IMR-90 (cell line): ENCODE measurements around the gene QARS1. TPM values are rescaled to one million over a fixed set of nuclear protein-coding genes. Genes with fewer than 3 reads are reported as not detected.

Experiments used
- ATAC-seq: fragments of 200-7000 bp; cut with Tn5 transposase; 2 replicates; pipeline ENCODE4 v1.9.1; 2020; ENCODE audit warnings: low read depth, mild to moderate bottlenecking, moderate library complexity
- BruUV-seq: library from RNA; stranded (reverse); fragments of 400-500 nt; replicated peaks from 2 replicates; lab custom pipeline; 2021; lab: Mats Ljungman, UMichigan
- CTCF ChIA-PET: fragments of 300-600 bp; formaldehyde crosslinking; extraction: SDS; loops from one replicate; lab custom pipeline; 2021; ENCODE audit warnings: antibody characterized with exemption; lab: Yijun Ruan, JAX
- POLR2A ChIA-PET: fragments of 300-600 bp; sonication (Branson Sonifier 250); formaldehyde crosslinking; loops from one replicate; lab custom pipeline; 2022; ENCODE audit warnings: antibody characterized with exemption; ENCODE audit not compliant: unreplicated experiment; lab: Charles Lee
- DNase-seq: peaks from one replicate; pipeline ENCODE4 v3.0.0; 2013
- H2AFZ ChIP-seq: replicated peaks from 2 replicates; pipeline ENCODE3; 2013; ENCODE audit warnings: low read length, mild to moderate bottlenecking; ENCODE audit not compliant: poor library complexity
- H2AK5ac ChIP-seq: 2 replicates; pipeline ENCODE4 v1.6.1; 2013; ENCODE audit warnings: low read depth, low read length, inconsistent platforms
- H2AK9ac ChIP-seq: replicated peaks from 2 replicates; pipeline ENCODE3; 2013; ENCODE audit warnings: mild to moderate bottlenecking, low read depth, low read length, moderate library complexity; ENCODE audit not compliant: poor library complexity
- H2BK120ac ChIP-seq: 2 replicates; pipeline ENCODE4 v1.6.1; 2013; ENCODE audit warnings: low read depth, low read length, inconsistent platforms
- H2BK15ac ChIP-seq: 3 replicates; pipeline ENCODE4 v1.6.1; 2013; ENCODE audit warnings: low read depth, low read length, inconsistent platforms
- H2BK20ac ChIP-seq: 2 replicates; pipeline ENCODE4 v1.6.1; 2013; ENCODE audit warnings: low read depth, mild to moderate bottlenecking, inconsistent platforms, low read length, moderate library complexity
- H2BK5ac ChIP-seq: 2 replicates; pipeline ENCODE4 v1.6.1; 2013; ENCODE audit warnings: mild to moderate bottlenecking, low read depth, low read length, inconsistent platforms; ENCODE audit not compliant: poor library complexity, severe bottlenecking
- H3K14ac ChIP-seq: replicated peaks from 2 replicates; pipeline ENCODE4 v1.6.1; 2013; ENCODE audit warnings: low read depth, low read length, inconsistent platforms
- H3K18ac ChIP-seq: 2 replicates; pipeline ENCODE4 v1.6.1; 2013; ENCODE audit warnings: low read depth, low read length, control low read depth
- H3K23ac ChIP-seq: 2 replicates; pipeline ENCODE4 v1.6.1; 2013; ENCODE audit warnings: low read depth, low read length, inconsistent platforms
- H3K27ac ChIP-seq: 2 replicates; pipeline ENCODE4 v1.5.1; 2013; ENCODE audit warnings: mild to moderate bottlenecking, control low read depth, low read length; ENCODE audit not compliant: insufficient read depth
- H3K27me3 ChIP-seq: 2 replicates; pipeline ENCODE4 v1.6.1; 2013; ENCODE audit warnings: low read length; ENCODE audit not compliant: control insufficient read depth, insufficient read depth
- H3K36me3 ChIP-seq: 2 replicates; pipeline ENCODE4 v1.6.1; 2013; ENCODE audit warnings: low read length, mixed read lengths; ENCODE audit not compliant: control insufficient read depth, insufficient read depth
- H3K4ac ChIP-seq: 2 replicates; pipeline ENCODE4 v1.6.1; 2013; ENCODE audit warnings: low read depth, low read length, inconsistent platforms
- H3K4me1 ChIP-seq: 2 replicates; pipeline ENCODE4 v1.6.1; 2013; ENCODE audit warnings: low read length, mixed read lengths; ENCODE audit not compliant: control insufficient read depth, insufficient read depth
- H3K4me2 ChIP-seq: 2 replicates; pipeline ENCODE4 v1.6.1; 2013; ENCODE audit warnings: low read depth, mild to moderate bottlenecking, control low read depth, low read length, moderate library complexity
- H3K4me3 ChIP-seq: 2 replicates; pipeline ENCODE4 v1.5.1; 2013; ENCODE audit warnings: low read depth, mild to moderate bottlenecking, control low read depth, low read length, moderate library complexity; ENCODE audit not compliant: insufficient read depth
- H3K56ac ChIP-seq: 2 replicates; pipeline ENCODE4 v1.6.1; 2013; ENCODE audit warnings: low read length, inconsistent platforms; ENCODE audit not compliant: insufficient read depth; ENCODE audit errors: extremely low read depth
- H3K79me1 ChIP-seq, 2 experiments: 2 replicates each; pipeline ENCODE4 v1.6.1; 2013; ENCODE audit warnings: low read length in 2 of 2, inconsistent platforms in 1 of 2, low read depth in 1 of 2
- H3K9ac ChIP-seq: 2 replicates; pipeline ENCODE4 v1.6.1; 2013; ENCODE audit warnings: low read depth, low read length, control low read depth
- H3K9me1 ChIP-seq: 2 replicates; pipeline ENCODE4 v1.6.1; 2013; ENCODE audit warnings: low read length, inconsistent platforms; ENCODE audit not compliant: insufficient read depth
- H3K9me3 ChIP-seq: 2 replicates; pipeline ENCODE4 v1.6.1; 2013; ENCODE audit warnings: low read length; ENCODE audit not compliant: control insufficient read depth, insufficient read depth
- H4K20me1 ChIP-seq: 2 replicates; pipeline ENCODE4 v1.6.1; 2013; ENCODE audit warnings: low read length, inconsistent platforms; ENCODE audit not compliant: insufficient read depth
- H4K5ac ChIP-seq: 2 replicates; pipeline ENCODE4 v1.6.1; 2013; ENCODE audit warnings: mild to moderate bottlenecking, low read depth, low read length, control low read depth
- H4K8ac ChIP-seq, 2 experiments: 2 replicates each; pipeline ENCODE4 v1.6.1; 2013; ENCODE audit warnings: low read depth in 2 of 2, low read length in 2 of 2, control low read depth in 1 of 2, inconsistent platforms in 1 of 2
- H4K91ac ChIP-seq: 2 replicates; pipeline ENCODE4 v1.6.1; 2013; ENCODE audit warnings: low read depth, low read length, inconsistent platforms; ENCODE audit not compliant: insufficient read depth
- BHLHE40 ChIP-seq: fragments of 150-350 bp; IDR thresholded peaks from 2 replicates; pipeline ENCODE4 v1.6.1; 2016; ENCODE audit warnings: mild to moderate bottlenecking, low read depth, low read length
- CEBPB ChIP-seq: IDR thresholded peaks from 2 replicates; pipeline ENCODE4 v1.6.1; 2012; ENCODE audit warnings: low read depth, low read length, improper control_type of control experiment
- CHD1 ChIP-seq: IDR thresholded peaks from 2 replicates; pipeline ENCODE4 v1.6.1; 2012; ENCODE audit warnings: low read depth, low read length, improper control_type of control experiment
- FOS ChIP-seq: fragments of 150-350 bp; IDR thresholded peaks from 2 replicates; pipeline ENCODE4 v1.6.1; 2016; ENCODE audit warnings: low read depth, low read length
- MAFK ChIP-seq: IDR thresholded peaks from 2 replicates; pipeline ENCODE4 v1.6.1; 2012; ENCODE audit warnings: low read depth, low read length, improper control_type of control experiment
- NFE2L2 ChIP-seq: fragments of 150-350 bp; IDR thresholded peaks from 2 replicates; pipeline ENCODE4 v1.6.1; 2016; ENCODE audit warnings: low read depth, mild to moderate bottlenecking, low read length
- RAD21 ChIP-seq: IDR thresholded peaks from 2 replicates; pipeline ENCODE4 v1.6.1; 2012; ENCODE audit warnings: low read length, improper control_type of control experiment
- RCOR1 ChIP-seq: IDR thresholded peaks from 2 replicates; pipeline ENCODE4 v1.6.1; 2012; ENCODE audit warnings: mild to moderate bottlenecking, low read length, improper control_type of control experiment; ENCODE audit not compliant: insufficient replicate concordance
- RFX5 ChIP-seq: IDR thresholded peaks from 2 replicates; pipeline ENCODE4 v1.8.0; 2012; ENCODE audit warnings: low read depth, mild to moderate bottlenecking, low read length, moderate library complexity
- SMC3 ChIP-seq: fragments of 150-350 bp; IDR thresholded peaks from 2 replicates; pipeline ENCODE4 v1.6.1; 2016; ENCODE audit warnings: low read depth, mild to moderate bottlenecking, antibody characterized with exemption, low read length, moderate library complexity
- WGBS, 2 experiments: methylation state at CpG; one replicate each; pipeline versions ENCODE4 v1.1.5 to v1.1.7; 2013; ENCODE audit warnings: missing lambda C conversion rate in 2 of 2; ENCODE audit not compliant: insufficient read length in 1 of 2; ENCODE audit errors: extremely low coverage in 2 of 2; 5-methylcytosine and 5-hydroxymethylcytosine counted together
- dilution Hi-C: fragments of 300-500 bp; cut with HindIII; formaldehyde crosslinking; loops from one replicate; pipeline ENCODE4 v1.14.3; 2018; ENCODE audit warnings: low sequenced_read_pairs; ENCODE audit not compliant: unreplicated experiment
- in situ Hi-C: fragments of 300-500 bp; cut with MboI; formaldehyde crosslinking; loops from 3 replicates; pipeline ENCODE4 v1.14.3; 2019; ENCODE audit warnings: low sequenced_read_pairs, inconsistent platforms, mixed read lengths
- intact Hi-C: fragments of 100-400 bp; cut with micrococcal nuclease; formaldehyde crosslinking; loops from 2 replicates; pipeline ENCODE4 v1.10.0; 2022
- polyA plus RNA-seq, 3 experiments: library from polyadenylated mRNA; depleted of rRNA; stranded (reverse); fragments of >200 nt; gene quantifications; 2 replicates each; pipeline ENCODE4 v1.2.3, GENCODE V29; 2012; ENCODE audit warnings: low replicate concordance in 1 of 3
- total RNA-seq: library from RNA; depleted of rRNA; stranded (reverse); fragments of >200 nt; gene quantifications from 2 replicates; pipeline ENCODE4 v1.2.3, GENCODE V29; 2012
- TF ChIP-seq, protein P1 (sequence below): fragments of 150-350 bp; IDR thresholded peaks from 2 replicates; pipeline ENCODE4 v1.6.1; 2017; ENCODE audit warnings: mild to moderate bottlenecking, antibody characterized with exemption, low read length, low read depth
- TF ChIP-seq, protein P2 (sequence below): fragments of 150-350 bp; IDR thresholded peaks from 2 replicates; pipeline ENCODE4 v1.6.1; 2016; ENCODE audit warnings: low read depth, mild to moderate bottlenecking, low read length, moderate library complexity, borderline replicate concordance

Gene QARS1
- total and polyA plus RNA-seq, 2 of the 4 experiments (the other 2 are of a cell fraction): 354 to 396 TPM

DNA sequence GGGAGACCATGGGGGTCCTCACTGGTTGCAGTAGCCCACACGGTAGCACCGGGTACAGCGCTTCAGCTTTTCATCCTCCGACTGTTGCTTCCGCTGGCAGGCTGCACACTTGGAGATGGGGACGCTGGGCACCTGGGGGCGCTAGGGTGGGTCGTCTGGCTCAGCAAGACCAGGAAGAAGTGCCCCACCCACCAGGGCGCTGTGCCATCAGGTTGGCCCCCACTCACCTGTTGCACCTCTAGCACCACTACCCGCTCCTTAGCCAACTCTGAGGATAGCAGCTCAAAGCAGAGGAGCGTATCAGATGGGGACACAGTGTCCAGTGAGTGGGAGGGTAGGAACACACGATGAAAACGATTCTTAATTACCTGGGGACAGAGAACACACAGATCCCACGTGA, 7.7 kb upstream of the QARS1 start:
- no peak overlapping the region for H3K56ac ChIP-seq
- H3K18ac ChIP-seq: no peak overlapping the region
- H4K91ac ChIP-seq: no peak overlapping the region
- TF ChIP-seq CEBPB (no peak), CHD1 (no peak), RAD21 (no peak), NFE2L2 (no peak), RFX5 (no peak), MAFK (no peak), BHLHE40 (no peak), SMC3 (no peak), FOS (no peak), RCOR1 (no peak)
- TF ChIP-seq, protein P1, sequence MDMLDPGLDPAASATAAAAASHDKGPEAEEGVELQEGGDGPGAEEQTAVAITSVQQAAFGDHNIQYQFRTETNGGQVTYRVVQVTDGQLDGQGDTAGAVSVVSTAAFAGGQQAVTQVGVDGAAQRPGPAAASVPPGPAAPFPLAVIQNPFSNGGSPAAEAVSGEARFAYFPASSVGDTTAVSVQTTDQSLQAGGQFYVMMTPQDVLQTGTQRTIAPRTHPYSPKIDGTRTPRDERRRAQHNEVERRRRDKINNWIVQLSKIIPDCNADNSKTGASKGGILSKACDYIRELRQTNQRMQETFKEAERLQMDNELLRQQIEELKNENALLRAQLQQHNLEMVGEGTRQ: no peak
- TF ChIP-seq, protein P2, sequence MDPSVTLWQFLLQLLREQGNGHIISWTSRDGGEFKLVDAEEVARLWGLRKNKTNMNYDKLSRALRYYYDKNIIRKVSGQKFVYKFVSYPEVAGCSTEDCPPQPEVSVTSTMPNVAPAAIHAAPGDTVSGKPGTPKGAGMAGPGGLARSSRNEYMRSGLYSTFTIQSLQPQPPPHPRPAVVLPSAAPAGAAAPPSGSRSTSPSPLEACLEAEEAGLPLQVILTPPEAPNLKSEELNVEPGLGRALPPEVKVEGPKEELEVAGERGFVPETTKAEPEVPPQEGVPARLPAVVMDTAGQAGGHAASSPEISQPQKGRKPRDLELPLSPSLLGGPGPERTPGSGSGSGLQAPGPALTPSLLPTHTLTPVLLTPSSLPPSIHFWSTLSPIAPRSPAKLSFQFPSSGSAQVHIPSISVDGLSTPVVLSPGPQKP: no peak
- no peak overlapping the region for H3K4ac ChIP-seq
- H3K9me3 ChIP-seq: no peaks in the 10 kb centered on the region
- no peak overlapping the region for H3K14ac ChIP-seq
- no peak for ATAC-seq
- H3K4me1 ChIP-seq: no peaks in the 10 kb centered on the region
- H2AK5ac ChIP-seq: no peak overlapping the region
- H2BK20ac ChIP-seq: no peak overlapping the region
- H3K27me3 ChIP-seq: no peaks in the 10 kb centered on the region
- H2BK120ac ChIP-seq: no peak overlapping the region
- DNase-seq: no peak
- H4K8ac ChIP-seq: no peak overlapping the region
- no peak overlapping the region for H2BK5ac ChIP-seq
- no peaks in the 10 kb centered on the region for H3K9me1 ChIP-seq
- H3K23ac ChIP-seq: no peak overlapping the region
- no peak overlapping the region for H3K9ac ChIP-seq
- no peak overlapping the region for H4K5ac ChIP-seq
- intact Hi-C loops: no loop called here
- H2AFZ ChIP-seq: no peak overlapping the region
- in situ Hi-C loops: no loop called here
- peaks cover 11 to 15% of the 10 kb centered on the region in 2 experiments; a peak in 3 of 4 replicates for H3K79me1 ChIP-seq
- peaks cover 88% of the 10 kb centered on the region for H3K36me3 ChIP-seq
- no peaks in the 10 kb centered on the region for H4K20me1 ChIP-seq
- ChIA-PET CTCF (no interaction called here), POLR2A (no interaction called here)
- dilution Hi-C loops: no loop called here
- no peak overlapping the region for H3K4me2 ChIP-seq
- no CpG with 5 or more reads among the region's 14 CpGs for WGBS, 2 experiments
- H3K4me3 ChIP-seq: no peak overlapping the region
- no TSS peak for BruUV-seq
- H2BK15ac ChIP-seq: no peak overlapping the region
- no peak overlapping the region for H3K27ac ChIP-seq
- no peak overlapping the region for H2AK9ac ChIP-seq
